ENCODE results near the gene MYEOV. TPM values are rescaled to one million over a fixed set of nuclear protein-coding genes. Genes with fewer than 3 reads are reported as not detected.
A peak's percentile ranks its signal among the peaks of the same experiment; 100 is the strongest.

The MYEOV gene
- total RNA-seq, 1 experiment from 2014 or later = 2.9 TPM

DNA sequence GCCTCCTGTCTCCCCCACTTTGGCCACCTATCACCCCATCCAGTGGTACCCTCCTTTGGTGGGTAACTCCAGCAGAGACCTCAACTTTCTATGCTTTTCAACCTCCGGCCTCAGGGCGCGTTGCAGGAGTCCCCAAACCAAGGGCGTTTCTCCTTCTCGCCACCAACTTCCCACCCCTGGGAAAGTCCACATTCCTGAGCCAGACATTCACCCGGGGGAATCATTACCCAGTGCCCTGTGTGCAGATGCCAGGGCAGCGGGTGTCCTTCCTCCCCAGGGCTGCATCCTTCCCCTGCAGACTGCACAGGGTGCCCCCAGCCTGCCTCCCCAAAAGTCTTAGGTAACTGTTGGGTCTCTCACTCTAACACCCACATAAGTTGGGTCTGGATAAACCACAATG, 26.4 kb downstream of the MYEOV start:
- Histone ChIP-seq H3K27me3 (no peaks in the 10 kb centered on the region), H3K36me3 (no peaks in the 10 kb centered on the region), H3K4me1 (peaks cover 27% of the 10 kb centered on the region), H3K4me3 (no peak overlapping the region), H3K27ac (no peak overlapping the region; the same call in 1 of the 2 replicates), H3K9me3 (replicated peaks) (peaks cover 3% of the 10 kb centered on the region; the same call in 1 of the 2 replicates)
- no peak for DNase-seq

DNA sequence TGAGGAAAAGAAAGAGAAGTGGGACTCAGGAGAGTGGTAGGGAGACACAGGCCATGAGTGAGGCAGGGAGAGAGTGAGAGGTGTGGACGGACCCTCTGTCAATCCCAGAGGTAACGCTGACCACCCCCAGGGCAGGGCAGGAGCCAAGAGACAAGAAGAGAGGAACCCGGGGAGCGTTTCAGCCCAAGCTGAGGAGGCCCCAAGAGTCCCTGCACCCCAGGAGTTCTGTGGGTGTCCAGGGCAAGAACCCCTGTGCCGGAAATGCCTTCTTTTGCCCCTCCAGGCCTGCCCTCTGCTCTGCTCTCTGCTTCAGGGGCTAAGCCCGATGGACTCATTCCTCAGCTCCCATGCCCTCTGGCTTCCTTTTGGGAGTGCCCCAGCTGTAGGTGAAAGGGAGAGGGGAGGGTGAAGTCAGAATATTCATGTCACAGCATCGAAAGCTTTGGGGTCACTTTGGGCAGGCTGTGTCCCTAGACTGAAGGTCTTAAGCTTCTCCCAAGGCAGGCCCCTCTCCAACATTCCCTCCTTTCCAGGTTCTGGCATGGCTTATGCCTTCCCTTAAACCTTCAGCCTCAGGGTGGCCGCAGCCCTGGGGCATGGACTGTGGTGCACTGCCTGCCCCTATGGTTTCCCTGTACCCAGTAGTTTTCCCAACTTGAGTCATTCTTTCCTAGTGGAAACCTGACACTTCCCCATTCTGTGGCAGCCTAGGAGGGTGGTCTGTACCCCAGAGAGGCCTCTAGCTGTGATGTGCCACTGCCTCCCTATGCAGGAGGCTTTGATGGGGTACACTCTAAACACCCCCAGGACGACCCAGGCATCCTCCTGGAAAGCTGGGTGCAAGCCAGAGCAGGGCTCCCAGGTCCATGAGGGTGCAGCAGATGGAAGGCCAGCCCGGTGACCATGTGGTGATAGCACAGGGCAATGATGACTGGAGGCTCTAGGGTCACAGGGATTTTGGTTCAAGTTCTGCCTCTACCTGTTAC, 27.1 kb downstream of the MYEOV start:
- Histone ChIP-seq H3K4me3 (no peak overlapping the region), H3K4me1 (peaks cover 27% of the 10 kb centered on the region), H3K9me3 (replicated peaks) (peaks cover 3% of the 10 kb centered on the region; the same call in 1 of the 2 replicates), H3K27me3 (no peaks in the 10 kb centered on the region), H3K27ac (peak overlapping the region; percentile 54), H3K36me3 (no peaks in the 10 kb centered on the region)
- DNase-seq = peak in 1 of 2 experiments; percentile 57

DNA sequence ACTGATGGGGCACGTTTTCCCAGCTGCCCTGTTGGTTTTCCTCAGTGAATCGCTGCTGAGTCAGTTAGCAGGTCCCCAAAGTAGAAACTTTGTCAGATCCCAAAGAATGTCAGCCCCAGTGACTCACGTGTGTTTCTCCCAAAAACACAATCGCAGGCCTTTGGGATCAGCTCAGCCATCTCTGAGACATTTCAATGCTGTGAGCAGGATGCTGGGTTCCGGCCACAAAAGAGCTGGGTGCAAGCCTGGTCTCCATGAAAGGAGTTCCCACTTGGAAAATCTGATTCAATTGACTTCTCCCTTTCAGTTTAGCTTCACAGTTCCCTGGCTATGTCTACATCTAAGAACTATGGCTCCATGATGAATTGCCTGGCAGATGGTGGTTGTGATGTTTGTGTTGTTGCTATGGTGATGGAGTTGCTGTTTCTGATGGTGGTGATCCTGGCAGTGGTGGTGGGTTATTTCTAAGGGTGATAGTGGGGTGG, 28.0 kb downstream of the MYEOV start:
- no peaks in the 10 kb centered on the region for H3K36me3 ChIP-seq
- H3K9me3 ChIP-seq (replicated peaks) = peaks cover 3% of the 10 kb centered on the region; the same call in 1 of the 2 replicates
- DNase-seq = peak in 1 of 2 experiments; percentile 33
- peaks cover 27% of the 10 kb centered on the region for H3K4me1 ChIP-seq
- no peak overlapping the region for H3K4me3 ChIP-seq
- H3K27me3 ChIP-seq = no peaks in the 10 kb centered on the region
- peak overlapping the region; percentile 54 for H3K27ac ChIP-seq

DNA sequence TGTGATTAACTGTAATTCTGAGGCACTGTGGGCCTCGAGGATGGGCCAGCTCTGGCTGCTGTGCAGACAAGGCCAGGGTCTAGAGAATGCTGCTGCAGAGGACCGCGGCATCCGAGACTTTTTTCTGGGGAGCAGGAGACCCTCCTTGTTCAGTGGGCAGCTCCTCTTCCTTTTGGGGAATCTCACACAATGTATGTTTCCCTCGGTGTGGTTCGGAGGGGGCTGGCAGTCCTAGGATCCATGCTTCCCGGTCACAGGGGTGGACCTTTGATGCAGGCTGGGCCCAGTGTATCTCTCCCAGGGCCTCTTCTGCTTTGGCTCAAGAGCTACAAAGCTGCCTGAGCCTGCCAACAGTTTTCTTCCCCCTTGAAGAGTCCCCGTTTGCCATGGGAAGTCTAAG, 31.5 kb downstream of the MYEOV start:
- Histone ChIP-seq H3K9me3 (replicated peaks) (no peaks in the 10 kb centered on the region), H3K27me3 (no peaks in the 10 kb centered on the region), H3K4me1 (peaks cover 18% of the 10 kb centered on the region), H3K27ac (no peak overlapping the region), H3K36me3 (no peaks in the 10 kb centered on the region), H3K4me3 (no peak overlapping the region)
- DNase-seq = no peak

DNA sequence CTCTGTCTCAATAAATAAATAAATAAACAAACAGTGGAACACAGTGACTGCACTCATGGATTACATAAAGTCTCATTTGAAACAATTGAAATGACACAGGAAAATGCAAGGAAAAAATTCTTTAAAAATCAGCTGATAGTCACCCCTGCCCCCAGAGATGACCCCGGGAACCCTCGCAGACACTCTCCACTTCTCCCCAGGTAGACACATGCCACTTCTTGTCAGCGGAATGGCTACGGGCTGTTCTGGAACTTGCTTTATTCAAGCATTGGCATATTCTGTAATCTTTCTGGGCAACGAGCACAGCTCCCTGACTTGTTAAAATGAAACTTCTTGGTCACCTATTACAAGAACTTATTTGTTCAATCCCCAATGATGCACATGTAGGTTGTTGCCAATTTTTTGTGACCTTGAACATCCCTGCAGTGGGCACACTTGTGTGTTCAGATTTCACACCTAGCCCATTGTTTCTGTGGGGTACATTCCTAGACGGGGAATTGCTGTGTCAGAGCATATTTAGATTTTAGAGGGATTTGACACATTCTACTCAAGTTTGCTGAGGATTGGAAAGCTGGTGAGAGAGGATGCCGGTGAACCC, 32.8 kb downstream of the MYEOV start:
- Histone ChIP-seq H3K4me1 (peaks cover 6% of the 10 kb centered on the region), H3K27ac (no peak overlapping the region), H3K27me3 (no peaks in the 10 kb centered on the region), H3K36me3 (no peaks in the 10 kb centered on the region), H3K4me3 (no peak overlapping the region), H3K9me3 (replicated peaks) (no peaks in the 10 kb centered on the region)
- no peak for DNase-seq

DNA sequence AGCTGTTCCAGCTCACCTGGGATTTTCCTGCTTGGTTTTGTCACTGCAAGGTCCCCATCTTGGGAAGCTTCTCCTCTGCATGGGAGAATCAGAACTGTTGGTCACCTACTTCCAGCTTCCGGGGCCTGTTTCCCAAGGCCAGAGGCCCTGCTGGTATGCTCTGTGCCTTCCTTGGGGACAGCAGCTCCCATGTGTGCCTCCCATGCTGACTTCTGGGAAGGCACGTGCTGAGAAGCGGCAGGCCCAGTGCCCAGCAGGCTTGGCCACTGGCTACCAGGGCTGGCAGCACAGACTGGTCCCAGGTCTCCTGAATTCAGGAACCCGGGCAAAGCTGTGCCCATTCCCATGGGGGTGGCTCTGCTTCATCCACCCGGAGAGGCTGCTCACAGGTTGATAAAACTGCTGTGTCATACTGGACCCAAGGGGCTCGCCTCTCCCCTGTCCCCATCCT, 33.8 kb downstream of the MYEOV start:
- DNase-seq = no peak
- no peak overlapping the region for H3K27ac ChIP-seq
- no peaks in the 10 kb centered on the region for H3K27me3 ChIP-seq
- no peak overlapping the region for H3K4me3 ChIP-seq
- H3K36me3 ChIP-seq = no peaks in the 10 kb centered on the region
- H3K4me1 ChIP-seq = peaks cover 3% of the 10 kb centered on the region
- H3K9me3 ChIP-seq (replicated peaks) = no peaks in the 10 kb centered on the region

DNA sequence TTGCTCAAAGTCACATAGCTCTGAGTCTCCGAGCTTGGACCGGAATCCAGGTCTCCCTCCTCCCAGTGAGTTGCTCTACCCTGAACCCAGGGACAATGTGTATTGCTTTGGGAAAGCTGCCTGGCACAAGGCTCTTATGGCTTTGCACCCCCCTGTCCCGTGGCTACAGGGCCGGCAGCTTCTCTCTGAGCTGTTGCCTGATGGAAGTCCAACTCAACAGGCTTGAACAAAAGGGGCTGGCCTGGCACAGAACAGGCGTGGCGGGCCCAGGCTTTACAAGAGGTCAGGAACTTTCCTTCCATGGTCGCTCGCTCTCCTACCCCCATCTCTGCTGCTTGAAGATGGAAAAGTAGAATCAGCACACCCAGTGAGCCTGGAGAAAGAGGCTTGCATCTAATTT, 34.3 kb downstream of the MYEOV start:
- Histone ChIP-seq H3K27ac (no peak overlapping the region), H3K9me3 (replicated peaks) (no peaks in the 10 kb centered on the region), H3K4me1 (peaks cover 8% of the 10 kb centered on the region), H3K4me3 (no peak overlapping the region), H3K36me3 (no peaks in the 10 kb centered on the region), H3K27me3 (no peaks in the 10 kb centered on the region)
- no peak for DNase-seq

DNA sequence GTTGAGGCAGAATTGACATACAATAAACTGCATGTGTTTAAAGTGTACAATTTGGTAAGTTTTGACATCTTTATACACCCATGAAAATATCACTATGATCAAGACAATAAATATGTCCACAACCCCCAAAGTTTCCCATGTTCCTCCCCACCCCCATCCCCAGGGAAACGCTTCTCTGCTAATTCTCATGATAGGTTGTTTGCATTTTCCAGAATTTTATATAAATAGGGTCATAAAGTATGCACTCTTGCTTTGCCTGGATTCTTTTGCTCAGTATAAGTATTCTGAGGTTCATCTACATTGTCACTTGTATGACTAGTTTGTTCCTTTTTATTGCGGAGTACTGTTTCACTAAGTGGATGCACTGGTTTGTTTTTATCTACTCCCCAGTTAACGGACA, 35.6 kb downstream of the MYEOV start:
- DNase-seq = no peak
- no peaks in the 10 kb centered on the region for H3K9me3 ChIP-seq (replicated peaks)

DNA sequence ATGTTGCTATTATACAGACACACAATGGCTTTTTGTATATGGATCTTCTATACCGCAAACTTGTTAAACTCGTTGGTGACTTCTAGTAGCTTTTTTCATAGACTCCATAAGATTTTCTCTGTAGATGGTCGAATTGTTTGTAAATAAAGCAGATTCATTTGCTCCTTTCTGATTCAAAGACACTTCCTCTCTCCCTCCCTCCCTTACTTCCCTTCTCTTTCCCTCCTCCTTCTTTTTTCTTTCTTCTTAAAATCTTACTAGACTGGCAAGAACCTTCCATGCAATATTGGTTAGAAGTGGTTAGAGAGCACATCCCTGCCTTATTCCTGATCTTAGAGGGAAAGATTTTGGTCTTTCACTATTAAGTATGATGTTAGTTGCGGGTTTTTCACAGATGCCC, 36.4 kb downstream of the MYEOV start:
- H3K9me3 ChIP-seq (replicated peaks) = no peaks in the 10 kb centered on the region
- no peaks in the 10 kb centered on the region for H3K27me3 ChIP-seq
- H3K4me1 ChIP-seq = peaks cover 27% of the 10 kb centered on the region
- H3K36me3 ChIP-seq = no peaks in the 10 kb centered on the region
- no peak overlapping the region for H3K27ac ChIP-seq
- no peak for DNase-seq
- H3K4me3 ChIP-seq = no peak overlapping the region

More for the DNA sequence above, 35.6 kb downstream of the MYEOV start:
- Histone ChIP-seq H3K4me3 (no peak overlapping the region), H3K27me3 (no peaks in the 10 kb centered on the region), H3K36me3 (no peaks in the 10 kb centered on the region), H3K4me1 (peaks cover 20% of the 10 kb centered on the region), H3K27ac (no peak overlapping the region)

DNA sequence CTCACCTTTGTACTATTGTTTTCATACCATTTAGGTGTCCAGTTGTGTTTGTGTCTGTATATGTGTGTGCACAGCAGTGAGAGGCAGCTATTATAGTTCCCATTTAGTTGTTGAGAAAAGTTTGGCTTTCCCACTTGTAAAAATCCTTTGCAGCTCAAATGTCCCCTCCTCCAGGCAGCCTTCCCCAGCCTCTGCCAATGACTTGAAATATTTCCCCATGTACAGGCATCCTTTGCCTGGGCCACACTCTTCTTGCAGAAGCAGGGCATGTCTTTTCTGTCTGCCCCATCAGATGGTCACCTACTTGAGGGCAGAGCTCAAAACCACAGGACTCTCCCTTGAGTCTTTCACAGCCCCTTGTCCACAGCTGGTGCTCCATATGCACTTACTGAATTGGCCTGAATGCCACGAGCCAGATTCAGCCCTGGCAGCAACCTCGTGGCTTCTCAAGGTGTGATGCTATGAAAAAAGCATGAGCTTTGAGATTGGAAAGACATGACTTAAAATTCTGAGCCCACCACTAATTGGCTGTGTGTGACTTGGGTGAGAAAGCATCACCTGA, 39.3 kb downstream of the MYEOV start:
- no peaks in the 10 kb centered on the region for H3K36me3 ChIP-seq
- H3K4me1 ChIP-seq = peaks cover 39% of the 10 kb centered on the region
- H3K27me3 ChIP-seq = no peaks in the 10 kb centered on the region
- no peaks in the 10 kb centered on the region for H3K9me3 ChIP-seq (replicated peaks)
- peak; percentile 29 to 66 for DNase-seq
- H3K4me3 ChIP-seq = no peak overlapping the region
- H3K27ac ChIP-seq = peak overlapping the region; percentile 92

DNA sequence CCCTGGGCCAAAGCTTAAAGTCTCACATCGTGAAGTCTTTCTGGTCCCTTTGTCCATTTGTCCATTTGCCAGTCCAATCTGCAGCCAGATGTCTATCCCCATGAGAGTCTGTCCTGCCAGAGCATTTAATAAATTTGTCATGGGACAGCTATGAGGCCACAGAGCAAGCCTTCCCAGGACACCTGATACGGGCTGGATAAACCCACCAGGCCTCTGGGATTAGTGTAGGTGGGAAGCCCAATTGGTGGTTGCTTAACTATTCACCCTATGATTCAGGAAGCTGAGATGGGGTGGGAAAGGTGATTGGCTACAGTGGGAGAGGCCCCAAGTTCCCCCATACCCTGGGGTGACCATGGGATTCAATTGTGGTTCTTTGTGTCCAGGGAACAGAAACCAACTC, 39.9 kb downstream of the MYEOV start:
- H3K27ac ChIP-seq = peak overlapping the region; percentile 92
- H3K36me3 ChIP-seq = no peaks in the 10 kb centered on the region
- no peak overlapping the region for H3K4me3 ChIP-seq
- peak; percentile 95 to 98 for DNase-seq
- H3K4me1 ChIP-seq = peaks cover 39% of the 10 kb centered on the region
- no peaks in the 10 kb centered on the region for H3K27me3 ChIP-seq
- no peaks in the 10 kb centered on the region for H3K9me3 ChIP-seq (replicated peaks)

DNA sequence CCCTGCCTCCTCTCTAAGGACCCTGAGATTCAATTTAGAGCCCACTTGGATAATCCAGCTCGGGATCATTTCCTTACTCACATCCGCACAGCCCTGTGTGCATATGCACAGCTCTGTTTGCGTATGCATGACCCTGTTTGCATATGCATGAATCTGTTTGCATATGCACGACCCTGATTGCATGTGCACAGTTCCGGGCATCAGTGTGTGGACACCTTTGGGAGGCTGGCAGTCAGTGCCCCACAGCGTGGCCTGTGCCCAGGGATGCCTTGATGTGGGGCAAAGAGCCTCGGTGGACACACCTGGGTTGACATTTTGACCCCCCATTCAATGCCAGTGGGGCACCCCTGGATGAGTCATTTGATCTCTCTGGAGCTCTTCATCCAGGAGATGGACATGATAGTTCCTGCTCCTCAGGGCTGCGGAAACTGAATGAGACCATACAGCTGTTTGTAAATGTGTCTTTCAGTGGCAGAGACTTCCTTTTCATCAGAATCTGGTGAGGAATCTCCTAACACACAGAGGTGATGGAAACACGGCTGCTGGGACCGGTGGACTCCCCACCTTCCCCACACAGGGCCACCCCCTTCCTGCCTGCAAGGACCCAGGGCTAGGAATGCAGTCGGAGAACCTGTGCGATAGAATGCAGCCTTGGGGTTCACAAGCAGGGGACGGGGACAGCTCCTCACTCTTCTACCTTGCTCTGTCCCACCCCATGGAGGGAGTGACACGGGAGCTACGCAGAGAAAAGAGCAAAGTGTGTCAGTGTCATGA, 41.2 kb downstream of the MYEOV start:
- peak in 1 of 2 experiments; percentile 23 for DNase-seq
- peak overlapping the region; percentile 92 for H3K27ac ChIP-seq
- H3K36me3 ChIP-seq = no peaks in the 10 kb centered on the region
- no peaks in the 10 kb centered on the region for H3K27me3 ChIP-seq
- no peak overlapping the region for H3K4me3 ChIP-seq
- H3K4me1 ChIP-seq = peaks cover 39% of the 10 kb centered on the region
- H3K9me3 ChIP-seq (replicated peaks) = no peaks in the 10 kb centered on the region

DNA sequence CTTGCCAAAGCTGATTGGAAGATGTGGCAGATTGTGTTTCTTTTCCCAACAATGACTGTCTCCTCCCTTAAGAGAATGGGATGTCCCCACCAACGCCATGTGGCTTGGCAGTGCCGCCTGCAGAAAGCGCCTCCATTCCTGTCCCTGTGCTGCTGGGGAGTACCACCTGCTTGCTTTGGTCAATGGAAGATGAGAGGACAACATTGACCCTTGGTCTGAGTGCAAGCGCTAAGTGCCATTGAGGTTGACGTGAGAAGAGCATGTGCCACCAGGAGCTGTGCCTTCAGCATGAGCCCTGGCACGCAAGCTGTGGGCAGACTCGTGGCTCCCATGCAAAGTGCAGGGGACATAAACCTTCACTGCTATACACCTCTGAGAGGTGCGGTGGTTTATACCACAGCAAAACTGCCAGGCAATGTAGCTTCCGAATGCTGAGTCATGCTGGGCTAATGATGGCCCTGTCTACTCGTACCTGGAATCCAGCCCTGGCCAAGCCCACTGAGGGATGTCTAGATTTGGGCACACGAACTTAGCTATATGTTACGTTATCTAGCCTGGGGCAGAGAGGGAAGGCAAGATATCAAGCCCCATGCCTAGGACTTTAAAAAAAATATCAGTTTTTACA, 41.9 kb downstream of the MYEOV start:
- Histone ChIP-seq H3K4me1 (peaks cover 39% of the 10 kb centered on the region), H3K36me3 (no peaks in the 10 kb centered on the region), H3K4me3 (no peak overlapping the region), H3K27me3 (no peaks in the 10 kb centered on the region), H3K27ac (no peak overlapping the region), H3K9me3 (replicated peaks) (no peaks in the 10 kb centered on the region)
- no peak for DNase-seq

DNA sequence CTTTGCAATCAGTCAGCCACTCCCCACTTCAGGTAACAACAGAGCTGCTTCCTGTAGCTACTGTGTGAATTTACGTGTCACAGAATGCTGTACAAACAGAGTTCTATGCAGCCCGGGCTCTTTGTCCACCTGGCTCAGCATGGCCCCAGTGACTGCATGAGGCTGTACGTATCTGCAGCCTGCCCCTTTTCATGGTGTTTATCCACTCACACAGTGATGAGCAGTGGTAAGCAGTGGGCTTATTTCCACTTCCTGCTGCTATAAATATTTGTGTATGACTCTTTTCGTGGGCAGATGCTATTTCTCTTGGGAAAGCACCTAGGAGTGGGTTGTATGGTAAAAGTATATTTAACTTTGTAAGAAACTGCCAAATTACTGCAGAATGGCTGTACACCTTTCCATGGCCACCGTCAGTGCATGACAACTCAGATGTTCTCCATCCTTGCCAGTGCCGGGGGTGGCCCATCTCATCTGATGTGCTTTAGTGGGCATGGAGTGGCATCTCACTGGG, 43.3 kb downstream of the MYEOV start:
- H3K9me3 ChIP-seq (replicated peaks) = no peaks in the 10 kb centered on the region
- H3K4me1 ChIP-seq = peaks cover 39% of the 10 kb centered on the region
- no peaks in the 10 kb centered on the region for H3K27me3 ChIP-seq
- H3K36me3 ChIP-seq = no peaks in the 10 kb centered on the region
- H3K4me3 ChIP-seq = no peak overlapping the region
- no peak overlapping the region for H3K27ac ChIP-seq
- DNase-seq = peak in 1 of 2 experiments; percentile 19
